Brain microvascular endothelial cell (primary cell): ENCODE data around the gene COQ10A.

Source experiments
- DNase-seq: peaks from one replicate; pipeline ENCODE4 v3.0.0-alpha.2; 2020
- H3K27ac ChIP-seq: fragments of 250-450 bp; sonication (Bioruptor Pico); 2 replicates; pipeline ENCODE4 v1.5.1; 2020; ENCODE audit warnings: mild to moderate bottlenecking, moderate library complexity
- H3K27me3 ChIP-seq: fragments of 250-450 bp; sonication (Bioruptor Pico); replicated peaks from 2 replicates; pipeline ENCODE4 v1.5.1; 2020; ENCODE audit warnings: mild to moderate bottlenecking
- H3K36me3 ChIP-seq: fragments of 250-450 bp; sonication (Bioruptor Pico); replicated peaks from 2 replicates; pipeline ENCODE4 v1.5.1; 2020; ENCODE audit warnings: mild to moderate bottlenecking
- H3K4me3 ChIP-seq: 2 replicates; pipeline ENCODE4 v1.5.1; 2011; ENCODE audit warnings: low read depth, mild to moderate bottlenecking, control low read depth, low read length, moderate library complexity
- in situ Hi-C: cut with HindIII; loops from 2 replicates; pipeline ENCODE4 v1.10.0; 2017; ENCODE audit warnings: low sequenced_read_pairs, low pct_ligation_motif_present
- TF ChIP-seq, protein P1 (sequence below): IDR thresholded peaks from 2 replicates; pipeline ENCODE4 v1.5.1; 2011; ENCODE audit warnings: low read depth, mild to moderate bottlenecking, moderate library complexity, low read length, control low read depth, inconsistent platforms; ENCODE audit errors: missing control alignments

COQ10A gene

DNA sequence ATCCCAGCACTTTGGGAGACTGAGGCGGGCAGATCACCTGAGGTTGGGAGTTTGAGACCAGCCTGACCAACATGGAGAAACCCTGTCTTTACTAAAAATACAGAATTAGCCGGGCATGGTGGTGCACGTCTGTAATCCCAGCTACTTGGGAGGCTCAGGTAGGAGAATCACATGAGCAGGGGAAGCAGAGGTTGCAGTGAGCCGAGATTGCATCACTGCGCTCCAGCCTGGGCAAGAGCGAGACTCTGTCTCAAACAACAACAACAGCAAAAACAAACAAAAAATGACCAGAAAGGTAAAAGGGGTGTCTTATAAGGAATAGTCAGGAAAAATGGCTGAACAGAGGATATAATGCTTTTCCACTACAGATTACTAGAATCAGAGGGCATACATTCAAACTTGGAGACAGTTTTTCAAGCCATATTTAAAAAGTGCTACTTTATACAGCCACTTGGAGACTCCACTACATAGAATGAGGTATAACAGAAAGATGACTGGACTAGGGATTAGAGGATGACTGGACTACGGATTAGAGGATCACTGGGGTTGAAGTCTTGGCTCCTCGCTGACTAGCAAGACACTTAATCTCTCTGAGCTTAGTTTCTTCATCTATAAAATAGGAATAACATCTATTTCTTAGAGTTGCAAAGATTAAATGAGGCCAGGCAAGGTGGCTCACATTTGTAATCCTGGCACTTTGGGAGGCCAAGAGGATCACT, 38.3 kb downstream of the COQ10A start:
- peaks cover 31% of the 10 kb centered on the region for H3K36me3 ChIP-seq
- TF ChIP-seq, protein P1, sequence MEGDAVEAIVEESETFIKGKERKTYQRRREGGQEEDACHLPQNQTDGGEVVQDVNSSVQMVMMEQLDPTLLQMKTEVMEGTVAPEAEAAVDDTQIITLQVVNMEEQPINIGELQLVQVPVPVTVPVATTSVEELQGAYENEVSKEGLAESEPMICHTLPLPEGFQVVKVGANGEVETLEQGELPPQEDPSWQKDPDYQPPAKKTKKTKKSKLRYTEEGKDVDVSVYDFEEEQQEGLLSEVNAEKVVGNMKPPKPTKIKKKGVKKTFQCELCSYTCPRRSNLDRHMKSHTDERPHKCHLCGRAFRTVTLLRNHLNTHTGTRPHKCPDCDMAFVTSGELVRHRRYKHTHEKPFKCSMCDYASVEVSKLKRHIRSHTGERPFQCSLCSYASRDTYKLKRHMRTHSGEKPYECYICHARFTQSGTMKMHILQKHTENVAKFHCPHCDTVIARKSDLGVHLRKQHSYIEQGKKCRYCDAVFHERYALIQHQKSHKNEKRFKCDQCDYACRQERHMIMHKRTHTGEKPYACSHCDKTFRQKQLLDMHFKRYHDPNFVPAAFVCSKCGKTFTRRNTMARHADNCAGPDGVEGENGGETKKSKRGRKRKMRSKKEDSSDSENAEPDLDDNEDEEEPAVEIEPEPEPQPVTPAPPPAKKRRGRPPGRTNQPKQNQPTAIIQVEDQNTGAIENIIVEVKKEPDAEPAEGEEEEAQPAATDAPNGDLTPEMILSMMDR = no peak
- in situ Hi-C loops = no loop called here

DNA sequence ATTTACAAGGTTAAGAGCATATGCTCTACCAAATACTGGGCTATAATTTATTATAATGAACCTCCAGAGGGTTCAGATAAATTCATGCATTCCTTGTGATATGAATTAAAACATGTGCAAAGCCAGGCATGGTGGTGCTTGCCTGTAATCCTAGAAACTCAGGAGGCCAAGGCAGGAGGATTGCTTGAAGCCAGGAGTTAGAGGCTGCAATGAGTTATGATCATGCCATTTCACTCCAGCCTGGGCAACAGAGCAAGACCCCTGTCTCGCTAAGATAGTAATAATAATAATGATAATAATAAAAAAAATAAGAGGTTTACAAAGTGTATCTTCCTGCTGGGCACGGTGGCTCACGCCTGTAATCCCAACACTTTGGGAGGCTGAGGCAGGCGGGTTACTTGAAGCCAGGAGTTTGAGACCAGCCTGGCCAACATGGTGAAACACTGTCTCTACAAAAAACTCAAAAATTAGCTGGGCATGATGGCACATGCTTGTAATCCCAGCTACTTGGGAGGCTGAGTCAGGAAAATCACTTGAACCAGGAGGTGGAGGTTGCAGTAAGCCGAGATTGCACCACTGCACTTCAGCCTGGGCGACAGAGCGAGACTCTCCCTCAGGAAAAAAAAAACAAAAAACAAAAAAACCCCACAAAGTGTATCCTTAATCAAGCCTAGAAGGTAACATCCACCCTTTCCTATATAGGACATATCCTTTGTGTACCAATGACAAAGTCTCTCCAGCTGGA, 40.7 kb downstream of the COQ10A start:
- in situ Hi-C loops = no loop called here
- DNase-seq = no peak
- H3K27me3 ChIP-seq = no peaks in the 10 kb centered on the region
- H3K27ac ChIP-seq = no peak overlapping the region
- H3K4me3 ChIP-seq = no peak overlapping the region
- TF ChIP-seq, protein P1 = no peak
- peaks cover 43% of the 10 kb centered on the region for H3K36me3 ChIP-seq

More for the DNA sequence above, 38.3 kb downstream of the COQ10A start:
- no peak for DNase-seq
- Histone ChIP-seq H3K4me3 (no peak overlapping the region), H3K27me3 (no peaks in the 10 kb centered on the region), H3K27ac (no peak overlapping the region)

DNA sequence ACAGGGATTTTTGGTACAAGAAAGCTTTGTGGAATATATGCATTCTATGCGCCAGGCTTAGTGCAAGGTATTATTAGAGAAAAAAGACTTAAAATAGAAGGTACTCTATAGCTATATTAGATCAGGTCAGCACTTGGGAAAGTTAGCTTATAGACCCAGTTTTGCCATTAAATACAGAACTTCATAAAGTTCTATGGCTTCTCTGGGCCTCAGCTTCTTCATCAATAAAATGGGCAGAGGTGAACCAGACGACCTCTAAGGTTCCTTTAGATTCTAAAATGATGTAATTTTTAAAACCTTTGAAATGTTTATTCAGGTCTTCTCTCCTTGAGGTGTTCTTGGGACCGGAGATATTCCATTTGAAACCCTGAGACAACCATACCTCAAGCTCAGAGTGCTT, 42.0 kb downstream of the COQ10A start:
- TF ChIP-seq, protein P1 = no peak
- H3K4me3 ChIP-seq = no peak overlapping the region
- no peak for DNase-seq
- in situ Hi-C loops = no loop called here
- no peak overlapping the region for H3K27ac ChIP-seq
- H3K27me3 ChIP-seq = no peaks in the 10 kb centered on the region
- H3K36me3 ChIP-seq = peaks cover 48% of the 10 kb centered on the region

DNA sequence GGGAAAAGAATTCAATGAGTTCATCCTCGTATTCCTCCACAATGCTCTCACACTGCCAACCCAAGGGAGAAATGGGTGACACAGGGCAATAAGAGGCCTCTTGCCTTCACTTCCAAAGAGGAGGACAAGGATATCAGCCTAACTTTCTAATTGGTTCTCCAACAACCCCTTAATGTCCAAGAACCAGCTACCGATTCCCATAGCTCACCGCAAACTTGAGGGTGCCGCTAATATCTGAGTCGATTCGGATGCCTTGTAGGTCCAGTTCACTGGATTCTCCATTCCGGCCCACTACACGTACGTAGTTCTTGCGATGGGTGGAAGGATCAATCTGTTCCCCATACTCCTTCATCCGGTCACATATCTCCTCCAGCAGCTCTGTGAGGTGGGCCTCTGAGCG, 44.3 kb downstream of the COQ10A start:
- H3K4me3 ChIP-seq = no peak overlapping the region
- H3K36me3 ChIP-seq = peaks cover 43% of the 10 kb centered on the region
- no peaks in the 10 kb centered on the region for H3K27me3 ChIP-seq
- no peak for DNase-seq
- TF ChIP-seq, protein P1 = no peak
- no peak overlapping the region for H3K27ac ChIP-seq
- in situ Hi-C loops = no loop called here

DNA sequence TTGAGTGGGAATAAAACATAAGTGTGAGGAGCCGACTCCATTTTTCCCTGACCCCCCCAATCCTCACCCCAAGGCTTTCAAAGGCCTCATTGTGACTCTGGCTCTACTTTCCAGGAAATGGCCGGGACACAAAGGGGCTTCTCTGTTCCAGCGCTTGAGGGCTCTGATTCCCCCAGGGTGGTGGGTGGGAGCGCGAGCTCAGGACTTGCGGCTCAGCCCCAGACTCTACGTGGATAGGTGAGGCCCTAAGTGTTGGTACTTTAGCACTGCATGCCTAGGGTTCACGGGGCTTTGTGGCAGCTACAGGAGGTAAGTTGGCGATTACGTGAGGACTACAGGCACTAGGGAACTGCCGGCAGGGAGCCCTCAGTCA, 48.5 kb downstream of the COQ10A start:
- peak; percentile 11 for DNase-seq
- Histone ChIP-seq H3K27me3 (no peaks in the 10 kb centered on the region), H3K36me3 (peaks cover 19% of the 10 kb centered on the region), H3K27ac (peak overlapping the region; percentile 91), H3K4me3 (peak overlapping the region; percentile 95)
- in situ Hi-C loops = no loop called here
- TF ChIP-seq, protein P1 = no peak
